SK-N-SH (cell line): ENCODE data around the gene ZBTB38.

Source experiments
- CHD2 ChIP-seq: fragments of 150-350 bp; IDR thresholded peaks from 2 replicates; pipeline ENCODE4 v1.6.1; 2018; ENCODE audit warnings: low read length; ENCODE audit not compliant: partially characterized antibody
- CTCF ChIP-seq: fragments of 200-600 bp; sonication (generic); IDR thresholded peaks from 2 replicates; pipeline ENCODE4 v1.6.1; 2017; ENCODE audit warnings: antibody characterized with exemption, mild to moderate bottlenecking, moderate library complexity
- EP300 ChIP-seq, 2 experiments: IDR thresholded peaks; 2 replicates each; pipeline versions ENCODE4 v1.4.0 to v1.6.1; 2012; ENCODE audit warnings: borderline replicate concordance in 1 of 2, low read depth in 1 of 2, low read length in 1 of 2
- NRF1 ChIP-seq: IDR thresholded peaks from 2 replicates; pipeline ENCODE4 v1.6.1; 2012; ENCODE audit warnings: low read depth, mild to moderate bottlenecking, low read length
- RAD21 ChIP-seq: IDR thresholded peaks from 2 replicates; pipeline ENCODE4 v1.6.1; 2012; ENCODE audit warnings: mild to moderate bottlenecking, low read length
- SMC3 ChIP-seq: IDR thresholded peaks from 2 replicates; pipeline ENCODE4 v1.6.1; 2012; ENCODE audit warnings: low read depth, low read length, improper control_type of control experiment
- TF ChIP-seq, protein P1 (sequence below): IDR thresholded peaks from 2 replicates; pipeline ENCODE4 v1.4.0; 2012; ENCODE audit warnings: low read depth, borderline replicate concordance

- TF ChIP-seq CHD2: no peak
- TF ChIP-seq, protein P1, sequence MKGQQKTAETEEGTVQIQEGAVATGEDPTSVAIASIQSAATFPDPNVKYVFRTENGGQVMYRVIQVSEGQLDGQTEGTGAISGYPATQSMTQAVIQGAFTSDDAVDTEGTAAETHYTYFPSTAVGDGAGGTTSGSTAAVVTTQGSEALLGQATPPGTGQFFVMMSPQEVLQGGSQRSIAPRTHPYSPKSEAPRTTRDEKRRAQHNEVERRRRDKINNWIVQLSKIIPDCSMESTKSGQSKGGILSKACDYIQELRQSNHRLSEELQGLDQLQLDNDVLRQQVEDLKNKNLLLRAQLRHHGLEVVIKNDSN: no peak
- TF ChIP-seq CTCF: no peak
- TF ChIP-seq NRF1: no peak
- TF ChIP-seq SMC3: no peak
- TF ChIP-seq RAD21: no peak
- TF ChIP-seq EP300 (IDR thresholded peaks at IDR 0.05; ENCODE audit: borderline replicate concordance in 1 of 2, low read depth in 1 of 2, low read length in 1 of 2): no peak
Observed at GRCh38 chr3:141408596-141408995, 40.3 kb downstream of the ZBTB38 start.
